Fibroblast of upper back skin (primary cell): ENCODE results near the gene SMARCC1.
"Not testable (repeated sequence)": the region's sequence is repeated elsewhere in the genome, so short reads cannot be mapped to it uniquely, and the experiment has no call there.

Source experiments
- DNase-seq: peaks from one replicate; pipeline ENCODE4 v3.0.0-alpha.2; 2013

Gene SMARCC1

DNA sequence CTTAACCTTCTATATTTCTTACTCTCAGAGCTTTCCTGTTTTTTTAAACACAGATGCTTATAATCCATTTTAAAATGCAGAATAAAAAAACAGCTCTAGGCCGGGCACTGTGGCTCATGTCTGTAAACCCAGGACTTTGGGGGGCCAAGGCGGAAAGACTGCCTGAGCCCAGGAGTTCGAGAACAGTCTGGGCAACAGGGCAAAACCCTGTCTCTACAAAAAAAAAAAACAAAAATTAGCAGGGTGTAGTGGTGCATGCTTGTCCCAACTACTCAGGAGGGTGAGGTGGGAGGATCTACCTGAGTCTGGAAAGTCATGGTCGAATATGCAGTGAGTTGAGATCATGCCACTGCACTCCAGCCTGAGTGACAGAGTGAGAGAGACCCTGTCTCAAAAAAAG lies 15.5 kb downstream of the SMARCC1 start:
- DNase-seq: no peak

DNA sequence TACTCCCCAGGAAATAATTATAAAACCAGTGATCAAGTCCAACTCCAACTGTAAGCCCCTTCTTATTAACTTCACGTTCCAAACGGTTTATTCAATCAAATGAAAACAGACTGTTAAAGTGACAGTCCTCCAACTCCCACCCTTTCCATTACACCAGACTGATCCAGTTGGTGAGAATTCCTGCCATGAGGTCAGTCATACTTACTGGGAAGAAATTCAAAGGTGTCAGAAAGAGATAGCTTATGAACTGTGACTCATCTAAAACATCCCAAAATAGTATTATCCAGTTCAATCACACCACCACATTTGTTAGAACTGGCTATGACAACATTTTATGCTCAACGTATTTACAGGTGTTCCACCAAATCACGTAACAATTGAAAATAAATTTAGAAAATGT lies 19.5 kb downstream of the SMARCC1 start:
- DNase-seq: no peak

DNA sequence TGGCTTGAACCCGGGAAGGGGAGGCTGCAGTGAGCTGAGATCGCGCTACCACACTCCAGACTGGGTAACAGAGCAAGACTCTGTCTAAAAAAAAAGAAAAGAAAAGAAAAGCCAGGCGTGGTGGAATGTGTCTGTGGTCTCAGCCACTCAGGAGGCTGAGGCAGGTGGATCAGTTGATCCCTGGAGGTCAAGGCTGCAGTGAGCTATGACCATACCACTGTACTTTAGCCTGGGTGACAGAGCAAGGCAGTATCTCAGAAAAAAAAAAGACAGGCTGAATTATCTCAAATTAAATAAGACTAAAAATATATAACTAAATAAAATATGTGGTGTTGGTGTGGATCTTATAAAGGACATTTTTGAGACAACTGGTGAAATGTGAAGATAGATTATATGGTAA lies 20.6 kb downstream of the SMARCC1 start:
- DNase-seq: no peak

DNA sequence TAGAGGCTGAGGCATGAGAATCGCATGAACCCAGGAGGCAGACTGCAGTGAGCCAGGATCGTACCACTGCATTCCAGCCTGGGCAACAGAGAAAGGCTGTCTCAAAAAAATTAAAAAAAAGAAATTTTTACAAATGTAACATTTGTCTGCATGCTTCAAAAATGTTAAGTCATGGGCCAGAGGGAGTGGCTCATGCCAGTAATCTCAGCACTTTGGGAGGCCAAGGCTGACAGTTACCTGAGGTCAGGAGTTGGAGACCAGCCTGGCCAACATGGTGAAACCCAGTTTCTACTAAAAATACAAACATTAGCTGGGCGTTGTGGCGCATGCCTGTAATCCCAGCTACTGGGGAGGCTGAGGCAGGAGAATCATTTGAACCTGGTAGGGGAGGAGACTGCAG lies 21.5 kb downstream of the SMARCC1 start:
- DNase-seq: not testable (repeated sequence)

DNA sequence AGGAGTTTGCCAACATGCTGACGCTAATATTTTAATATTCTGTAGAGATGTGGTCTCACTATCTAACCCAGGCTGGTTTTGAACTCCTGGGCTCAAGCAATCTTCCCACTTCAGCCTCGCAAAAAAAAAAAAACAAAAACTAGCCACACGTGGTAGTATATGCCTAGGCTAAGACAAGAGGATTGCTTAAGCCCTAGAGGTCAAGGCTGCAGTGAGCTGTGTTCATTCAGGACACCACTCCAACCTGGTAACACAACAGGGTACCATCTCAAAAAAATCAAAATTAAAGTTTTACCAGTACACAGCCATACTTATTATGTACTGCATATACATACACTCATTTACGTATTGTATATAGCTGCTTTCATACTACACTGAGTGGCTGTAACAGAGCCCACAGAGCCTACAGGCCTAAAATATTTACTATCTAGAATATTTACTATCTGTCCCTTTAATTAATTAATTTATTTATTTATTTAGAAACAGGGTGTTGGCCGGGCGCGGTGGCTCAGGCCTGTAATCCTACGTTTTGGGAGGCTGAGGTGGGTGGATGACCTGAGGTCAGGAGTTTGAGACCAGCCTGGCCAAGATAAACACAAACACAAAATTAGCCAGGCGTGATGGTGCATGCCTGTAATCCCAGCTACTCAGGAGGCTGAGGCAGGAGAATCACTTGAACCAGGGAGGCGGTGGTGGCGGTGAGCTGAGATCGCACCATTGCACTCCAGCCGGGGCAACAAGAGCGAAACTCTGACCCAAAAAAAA lies 23.2 kb downstream of the SMARCC1 start:
- DNase-seq: no peak

DNA sequence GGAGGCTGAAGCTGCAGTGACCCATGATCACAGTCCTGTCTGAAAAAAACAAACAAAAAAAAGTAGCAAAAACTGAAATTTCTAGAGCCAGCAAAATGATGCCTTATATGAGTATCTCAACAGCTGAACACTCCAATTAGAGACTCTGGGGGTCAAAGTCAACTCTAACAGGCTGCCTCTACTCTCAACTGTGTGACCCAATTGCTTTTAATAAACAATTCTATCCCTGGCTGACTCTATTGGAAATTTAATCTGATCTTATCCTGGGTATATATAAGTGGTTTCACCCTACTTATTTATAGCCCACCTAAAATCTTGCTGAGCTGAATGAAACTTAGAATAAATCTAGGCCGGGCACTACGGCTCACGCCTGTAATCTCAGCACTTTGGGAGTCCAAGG lies 29.0 kb downstream of the SMARCC1 start:
- no peak for DNase-seq

DNA sequence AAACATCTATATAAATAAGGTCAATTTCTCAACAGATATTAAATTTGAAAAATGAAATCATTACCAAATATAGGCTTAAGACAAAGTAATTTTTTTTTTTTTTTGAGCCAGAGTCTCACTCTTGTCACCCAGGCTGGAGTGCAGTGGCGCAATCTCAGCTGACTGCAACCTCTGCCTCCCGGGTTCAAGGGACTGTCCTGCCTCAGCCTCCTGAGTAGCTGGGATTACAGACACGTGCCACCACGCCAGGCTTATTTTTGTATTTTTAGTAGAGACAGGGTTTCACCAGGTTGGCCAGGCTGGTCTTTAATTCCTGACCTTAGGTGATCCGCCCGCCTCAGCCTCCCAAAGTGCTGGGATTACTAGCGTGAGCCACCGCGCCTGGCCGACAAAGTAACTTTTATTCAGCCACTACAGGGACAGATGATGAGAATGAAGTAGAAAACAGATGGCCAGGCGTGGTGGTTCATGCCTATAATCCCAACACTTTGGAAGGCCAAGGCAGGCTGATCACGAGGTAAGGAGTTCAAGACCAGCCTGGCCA lies 30.8 kb downstream of the SMARCC1 start:
- not testable (repeated sequence) for DNase-seq

DNA sequence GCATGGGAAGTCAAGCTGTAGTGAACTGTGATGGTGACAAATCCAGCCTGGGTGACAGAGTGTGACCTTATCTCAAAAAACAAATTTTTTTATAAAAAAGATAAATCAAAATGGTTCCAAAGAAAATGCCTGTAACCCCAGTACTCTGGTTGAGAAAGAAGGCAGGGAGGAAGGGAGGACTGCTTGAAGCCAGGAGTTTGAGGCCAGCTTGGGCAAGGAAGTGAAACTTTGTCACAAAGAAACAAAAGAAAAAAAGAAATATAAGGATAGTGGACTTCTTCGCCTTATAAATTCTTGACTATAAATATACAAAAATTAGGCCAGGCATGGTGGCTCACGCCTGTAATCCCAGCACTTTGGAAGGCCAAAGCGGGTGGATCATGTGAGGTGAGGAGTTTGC lies 34.1 kb downstream of the SMARCC1 start:
- DNase-seq: no peak

DNA sequence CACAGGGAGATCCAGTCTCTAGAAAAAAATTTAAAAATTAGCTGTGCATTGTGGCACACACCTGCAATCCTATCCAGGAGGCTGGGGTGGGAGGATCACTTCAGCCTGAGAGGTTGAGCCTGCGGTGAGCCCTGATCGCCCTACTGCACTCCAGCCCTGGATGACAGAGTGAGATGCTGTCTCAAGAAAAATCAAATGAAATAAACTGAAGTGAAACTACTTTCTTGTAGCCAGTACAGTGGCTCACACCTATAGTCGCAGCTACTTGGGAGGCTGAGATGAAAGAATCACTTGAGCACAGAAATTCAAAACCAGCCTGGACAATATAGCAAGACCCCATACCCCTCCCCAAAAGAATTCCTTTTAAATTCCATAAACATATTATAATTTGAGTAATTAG lies 35.4 kb downstream of the SMARCC1 start:
- no peak for DNase-seq

DNA sequence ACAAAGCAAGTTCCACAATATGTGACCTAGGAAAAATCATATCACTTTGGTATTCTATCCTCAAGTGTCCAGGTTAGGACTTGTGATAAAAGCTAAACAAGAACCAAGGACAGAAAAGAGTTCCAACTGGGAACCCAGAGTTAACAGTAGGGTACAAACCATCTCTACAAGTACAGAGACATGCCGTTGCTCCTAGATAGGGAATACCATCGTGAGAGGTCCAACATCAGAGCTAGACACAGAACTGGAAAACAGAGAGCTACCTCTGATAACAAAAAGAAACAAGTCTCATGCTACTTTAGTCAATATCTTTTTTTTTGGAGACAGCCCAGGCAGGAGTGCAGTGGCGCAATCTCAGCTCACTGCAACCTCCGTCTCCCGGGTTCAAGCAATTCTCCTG lies 37.8 kb downstream of the SMARCC1 start:
- no peak for DNase-seq

DNA sequence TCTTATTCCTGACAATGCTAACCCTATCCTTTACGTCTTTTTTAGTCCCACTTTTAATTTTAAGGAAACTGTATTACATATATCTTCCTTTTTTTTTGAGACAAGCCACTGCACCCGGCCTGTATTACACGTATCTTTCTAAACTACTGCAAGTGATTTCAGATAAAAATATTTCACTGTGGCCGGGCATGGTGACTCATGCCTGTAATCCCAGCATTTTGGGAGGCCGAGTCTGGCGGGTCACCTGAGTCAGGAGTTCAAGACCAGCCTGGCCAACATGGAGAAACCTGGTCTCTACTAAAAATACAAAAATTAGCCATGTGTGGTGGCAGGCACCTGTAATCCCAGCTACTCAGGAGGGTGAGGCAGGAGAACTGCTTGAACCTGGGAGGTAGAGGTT lies 38.3 kb downstream of the SMARCC1 start:
- DNase-seq: peak; percentile 26

DNA sequence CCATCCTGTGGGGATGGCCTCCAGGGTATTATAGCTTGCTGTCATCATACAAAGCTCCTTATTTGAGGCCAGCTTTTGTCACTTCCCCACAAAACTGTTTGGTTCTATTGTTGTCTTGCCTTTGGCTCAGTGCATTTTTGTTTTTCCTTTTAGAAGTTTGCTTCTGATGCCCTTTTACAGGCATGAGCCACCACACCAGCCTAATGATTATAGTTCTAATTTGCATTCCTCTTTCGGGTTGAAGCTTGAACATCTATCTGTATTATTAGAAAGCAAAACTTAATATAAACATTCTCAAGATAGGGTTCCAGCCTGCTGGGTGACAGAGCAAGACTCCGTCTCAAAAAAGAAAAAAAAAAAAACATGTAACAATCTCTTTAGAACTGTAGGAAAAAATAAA lies 39.8 kb downstream of the SMARCC1 start:
- DNase-seq: no peak

DNA sequence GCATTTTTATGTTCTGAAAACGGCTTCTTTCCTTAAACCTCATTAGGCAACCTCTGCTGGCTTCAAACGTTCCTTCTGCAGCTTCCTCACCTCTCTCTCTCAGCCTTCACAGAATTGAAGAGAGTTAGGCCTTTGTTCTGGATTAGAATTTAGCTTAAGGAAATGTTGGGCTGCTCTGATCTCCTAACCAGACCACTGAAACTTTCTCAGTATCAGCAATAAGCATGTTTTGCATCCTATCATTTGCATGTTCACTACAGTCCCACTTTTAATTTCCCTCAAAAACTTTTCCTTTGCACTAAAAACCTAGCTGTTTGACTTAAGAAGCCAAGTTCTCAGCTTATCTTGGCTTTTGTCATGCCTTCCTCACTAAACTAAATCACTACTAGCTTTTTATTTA lies 49.5 kb downstream of the SMARCC1 start:
- no peak for DNase-seq

DNA sequence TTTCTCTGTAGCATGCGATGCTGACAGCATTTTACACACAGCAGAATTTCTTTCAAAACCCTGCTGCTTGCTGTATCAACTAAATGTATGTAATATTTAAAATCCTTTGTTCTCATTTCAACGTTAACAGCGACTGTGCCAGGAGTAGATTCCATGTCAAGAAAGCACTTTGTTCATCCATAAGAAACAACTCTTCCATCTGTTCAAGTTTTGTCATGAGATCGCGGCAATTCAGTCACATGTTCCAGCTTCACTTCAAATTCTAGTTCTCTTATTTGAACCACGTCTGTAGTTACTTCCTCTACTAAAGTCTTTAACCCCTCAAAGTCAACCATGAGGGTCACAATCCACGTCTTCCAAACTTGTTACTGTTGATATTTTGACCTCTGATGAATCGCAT lies 50.6 kb downstream of the SMARCC1 start:
- DNase-seq: no peak

DNA sequence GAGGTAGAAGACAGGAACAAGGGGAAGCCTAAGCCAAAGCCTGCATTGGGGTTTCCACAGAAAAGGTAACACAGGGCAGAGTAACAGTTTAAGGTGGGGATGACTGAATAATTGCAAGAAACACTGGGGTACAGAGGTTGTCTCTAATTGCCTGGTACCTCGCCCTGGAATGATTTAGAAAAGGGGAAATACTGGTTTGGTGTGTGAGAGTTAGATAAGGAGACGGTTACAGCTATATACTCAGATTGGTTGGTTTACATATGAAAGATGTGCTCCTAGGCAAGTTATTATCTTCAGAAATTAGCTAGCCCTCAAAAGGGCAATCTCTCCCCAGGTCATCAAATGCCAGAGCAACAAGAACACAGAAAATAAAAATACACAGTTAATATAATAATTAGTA lies 58.8 kb downstream of the SMARCC1 start:
- no peak for DNase-seq

DNA sequence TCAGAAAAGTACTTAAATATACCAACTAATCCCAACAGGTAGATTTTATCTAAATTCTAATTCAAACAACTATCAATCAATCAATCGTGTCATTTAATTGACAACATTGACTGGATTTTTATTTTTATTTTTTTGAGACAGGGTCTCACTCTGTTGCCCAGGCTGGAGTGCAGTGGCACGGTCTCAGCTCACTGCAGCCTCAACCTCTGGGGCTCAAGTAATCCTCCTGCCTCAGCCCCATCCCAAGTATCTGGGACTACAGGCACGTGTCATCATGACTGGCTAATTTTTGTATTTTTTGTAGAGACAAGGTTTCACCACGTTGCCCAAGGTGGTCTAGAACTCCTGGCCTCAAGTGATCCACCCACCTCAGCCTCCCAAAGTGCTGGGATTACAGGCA lies 64.2 kb downstream of the SMARCC1 start:
- not testable (repeated sequence) for DNase-seq

DNA sequence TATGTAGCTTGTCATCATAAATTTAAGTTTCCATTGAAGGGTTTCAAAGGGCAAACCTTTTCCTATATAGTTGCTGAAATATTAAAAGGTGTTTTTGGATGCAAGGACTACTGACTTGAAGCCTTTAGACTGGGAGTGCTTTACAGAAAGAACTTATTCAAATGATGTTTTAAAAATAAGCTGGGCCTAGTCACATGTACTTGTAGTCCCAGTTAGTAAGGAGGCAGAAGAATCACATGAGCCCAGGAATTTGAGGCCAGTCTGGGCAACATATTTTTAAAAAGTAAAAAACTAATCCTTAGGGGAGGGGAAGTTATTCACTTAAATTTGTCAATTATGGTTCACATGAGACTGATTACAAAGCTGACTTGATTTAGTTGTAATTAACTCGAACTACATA lies 65.0 kb downstream of the SMARCC1 start:
- no peak for DNase-seq

DNA sequence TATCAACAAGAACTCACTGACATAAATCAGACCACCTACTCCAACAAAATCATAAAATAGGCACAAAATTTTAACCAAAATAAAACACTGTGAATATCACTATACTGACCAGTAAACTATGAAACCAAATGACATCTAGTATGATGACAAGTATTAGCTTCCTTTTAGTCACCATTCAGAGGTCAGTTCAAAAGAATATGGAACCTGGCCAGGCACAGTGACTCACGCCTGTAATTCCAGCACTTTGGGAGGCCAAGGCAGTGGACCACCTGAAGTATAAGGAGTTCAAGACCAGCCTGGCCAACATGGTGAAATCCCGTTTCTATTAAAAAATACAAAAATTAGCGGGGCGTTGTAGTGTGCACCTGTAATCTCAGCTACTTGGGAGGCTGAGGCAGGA lies 65.8 kb downstream of the SMARCC1 start:
- peak; percentile 54 for DNase-seq

DNA sequence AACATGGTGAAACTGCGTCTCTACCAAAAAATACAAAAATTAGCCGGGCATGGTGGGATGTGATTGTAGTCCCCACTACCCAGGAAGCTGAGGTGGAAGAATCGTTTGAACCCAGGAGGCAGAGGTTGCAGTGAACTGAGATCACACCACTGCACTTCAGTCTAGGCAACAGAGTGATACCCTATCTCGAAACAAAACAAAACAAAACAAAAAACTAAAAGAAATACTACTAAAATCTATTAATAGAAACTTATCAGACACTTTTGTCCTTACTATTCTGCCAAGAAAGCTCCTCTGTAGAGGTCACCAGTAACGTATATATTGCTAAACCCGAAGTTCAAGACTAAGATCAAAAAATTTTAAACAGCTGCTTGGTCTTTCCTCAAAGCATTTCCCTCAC lies 67.1 kb downstream of the SMARCC1 start:
- DNase-seq: no peak

DNA sequence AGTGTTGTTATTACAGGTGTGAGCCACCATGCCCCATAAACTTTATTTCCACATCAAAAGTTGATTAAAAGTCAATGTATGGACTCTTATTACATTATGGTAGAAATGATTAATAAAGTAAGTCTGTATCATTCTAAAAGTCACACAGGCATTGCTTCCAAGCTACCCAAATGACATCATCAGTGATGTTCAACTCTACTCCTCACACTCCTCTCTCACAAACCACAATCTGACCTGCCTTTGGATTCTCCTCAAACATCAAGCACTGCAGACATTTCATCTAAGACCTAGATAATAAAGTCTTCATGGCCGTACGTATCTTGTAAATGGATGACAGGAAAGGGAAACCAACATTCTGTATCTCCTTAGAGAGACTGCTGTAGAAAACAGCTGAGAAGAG lies 68.0 kb downstream of the SMARCC1 start:
- no peak for DNase-seq

DNA sequence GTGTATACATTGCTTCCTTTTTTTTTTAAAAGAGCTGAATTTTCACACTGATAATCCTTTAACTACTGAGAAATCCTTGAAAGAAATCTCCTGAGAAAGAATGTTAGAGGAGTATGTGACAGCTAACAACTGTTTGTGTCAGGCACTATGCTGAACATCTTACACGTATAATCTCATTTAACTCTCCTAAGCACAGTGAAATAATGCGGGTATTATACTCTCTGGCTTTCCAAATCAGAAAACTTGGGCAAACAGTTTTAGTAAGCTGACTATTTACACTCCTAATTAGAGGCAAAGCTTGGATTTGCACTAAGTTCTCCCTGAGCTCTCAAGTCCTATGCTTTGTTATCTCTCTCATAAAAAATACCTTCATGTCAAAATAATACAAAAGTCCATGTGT lies 69.3 kb downstream of the SMARCC1 start:
- DNase-seq: no peak

DNA sequence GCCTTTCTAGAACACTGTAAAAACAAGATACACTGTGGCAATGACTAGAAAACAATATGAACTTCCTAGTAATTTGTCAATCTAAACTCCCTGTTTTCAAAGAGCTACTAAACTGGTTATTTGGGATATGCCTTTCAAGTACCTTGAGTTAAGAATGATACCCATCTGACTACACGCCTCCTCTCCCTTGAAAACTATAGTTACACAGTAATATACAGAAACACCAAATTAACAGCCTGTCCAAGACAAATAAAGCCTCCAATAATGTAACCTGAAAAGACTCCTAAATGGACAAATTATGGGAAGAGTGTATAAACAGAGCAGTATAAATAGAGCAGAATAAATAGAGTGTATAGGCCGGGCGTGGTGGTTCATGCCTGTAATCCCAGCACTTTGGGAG lies 70.1 kb downstream of the SMARCC1 start:
- DNase-seq: no peak

DNA sequence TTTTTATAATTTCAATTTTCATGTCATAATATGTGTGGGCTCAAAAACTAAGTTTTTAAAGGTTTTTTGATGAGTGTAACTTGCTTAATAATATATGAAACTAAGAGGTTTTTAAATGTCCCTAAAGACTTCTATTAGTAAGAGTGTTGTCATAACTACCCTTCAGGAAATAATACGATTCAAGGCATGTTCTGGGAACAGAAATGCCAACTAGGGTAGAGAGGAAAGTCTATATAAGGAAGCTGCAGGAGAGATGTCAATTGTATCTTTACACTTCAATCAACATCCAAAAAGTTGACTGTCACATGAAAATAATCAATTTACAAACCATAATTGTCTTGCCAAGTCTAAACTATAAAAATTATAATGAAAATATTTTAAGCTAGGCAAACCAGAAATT lies 76.3 kb downstream of the SMARCC1 start:
- DNase-seq: no peak

DNA sequence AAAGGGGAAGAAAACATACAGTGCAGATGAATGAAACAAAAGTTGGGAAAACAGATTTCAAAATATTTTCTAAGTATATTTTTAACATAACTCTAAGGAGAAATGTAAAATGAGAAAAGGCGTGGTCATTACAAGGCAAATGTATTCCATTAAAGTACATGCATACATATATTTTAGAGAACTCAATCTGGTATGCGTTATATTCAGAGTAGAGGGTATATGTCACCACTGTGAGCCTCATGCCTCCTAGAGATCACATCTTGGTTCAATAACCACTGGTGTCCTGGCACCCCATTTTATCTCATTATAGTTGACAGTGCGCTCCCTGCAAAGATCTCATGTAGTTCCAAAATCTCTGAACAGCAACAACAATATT lies 77.5 kb downstream of the SMARCC1 start:
- DNase-seq: no peak

DNA sequence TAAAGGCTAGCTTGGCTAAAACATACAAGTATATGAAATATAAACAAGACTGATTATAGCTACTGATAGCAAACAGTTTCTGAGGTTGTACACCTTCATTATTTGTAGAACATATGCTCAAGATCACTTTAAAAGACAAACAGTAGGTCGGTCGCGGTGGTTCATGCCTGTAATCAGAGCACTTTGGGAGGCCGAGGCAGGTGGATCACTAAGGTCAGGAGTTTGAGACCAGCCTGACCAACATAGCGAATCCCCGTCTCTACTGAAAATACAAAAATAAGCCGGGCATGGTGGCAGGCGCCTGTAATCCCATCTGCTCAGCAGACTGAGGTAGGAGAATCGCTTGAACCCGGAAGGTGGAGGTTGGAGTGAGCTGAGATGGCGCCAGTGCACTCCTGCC lies 80.3 kb downstream of the SMARCC1 start:
- no peak for DNase-seq
